K562 (cell line): ENCODE data around the gene PABPC1L. TPM values are rescaled to one million over a fixed set of nuclear protein-coding genes. Genes with fewer than 3 reads are reported as not detected.

Experiments used
- ATAC-seq: fragments of 200-7000 bp; cut with Tn5 transposase; 3 replicates; pipeline ENCODE4 v1.9.1; 2020; ENCODE audit warnings: moderate library complexity
- BruUV-seq: library from RNA; stranded (reverse); fragments of 400-500 nt; replicated peaks from 2 replicates; lab custom pipeline; 2021; lab: Mats Ljungman, UMichigan
- CTCF ChIA-PET: fragments of 300-600 bp; formaldehyde crosslinking; extraction: SDS; loops from one replicate; lab custom pipeline; 2021; ENCODE audit warnings: low intra/inter-chr PET ratio; lab: Yijun Ruan, JAX
- POLR2A ChIA-PET: fragments of 300-600, 350-650 bp; sonication (Branson Sonifier 250); formaldehyde crosslinking; extraction: SDS; loops from one replicate; lab custom pipeline; 2021; ENCODE audit warnings: antibody characterized with exemption, inconsistent platforms; lab: Yijun Ruan, JAX
- DNase-seq, 4 experiments: peaks; one replicate each; pipeline versions ENCODE4 v3.0.0 to v3.0.0-alpha.2; 2011 to 2018; ENCODE audit warnings: low spot score in 3 of 4, mixed read lengths in 3 of 4; ENCODE audit errors: extremely low read depth in 1 of 4
- FAIRE-seq: peaks from 2 replicates; lab custom pipeline; 2011; peaks lifted over from hg19 to GRCh38; lab: Jason Lieb, UNC
- H2AFZ ChIP-seq: 2 replicates; pipeline ENCODE4 v1.6.0; 2011; ENCODE audit warnings: low read depth, low read length, control low read depth, inconsistent platforms
- H3K27ac ChIP-seq: fragments of 200-600 bp; 3 replicates; pipeline ENCODE4 v1.8.0; 2011; ENCODE audit warnings: low read depth, mild to moderate bottlenecking, control low read depth, inconsistent platforms, low read length, moderate library complexity, mixed read lengths; ENCODE audit errors: extremely low read depth
- H3K27me3 ChIP-seq, 2 experiments: fragments of 300-600 bp in 1 of 2; 2 replicates in 1 of 2; 3 replicates in 1 of 2; pipeline versions ENCODE4 v1.6.0 to v1.8.0; 2011; ENCODE audit warnings: inconsistent platforms in 2 of 2, low read length in 2 of 2, mild to moderate bottlenecking in 1 of 2, mixed read lengths in 1 of 2, moderate library complexity in 1 of 2; ENCODE audit not compliant: control insufficient read depth in 2 of 2, insufficient read depth in 2 of 2
- H3K36me3 ChIP-seq: fragments of 300-600 bp; 3 replicates; pipeline ENCODE4 v1.8.0; 2011; ENCODE audit warnings: mild to moderate bottlenecking, low read length, inconsistent platforms; ENCODE audit not compliant: control insufficient read depth, insufficient read depth
- H3K4me1 ChIP-seq, 2 experiments: fragments of 200-600 bp in 1 of 2; replicated peaks in 1 of 2; 2 replicates in 1 of 2; 3 replicates in 1 of 2; pipeline versions ENCODE4 v1.5.1 to v1.8.0; 2011; ENCODE audit warnings: inconsistent platforms in 2 of 2, low read length in 2 of 2, mild to moderate bottlenecking in 1 of 2, mixed read lengths in 1 of 2, moderate library complexity in 1 of 2; ENCODE audit not compliant: control insufficient read depth in 2 of 2, insufficient read depth in 2 of 2
- H3K4me2 ChIP-seq: 2 replicates; pipeline ENCODE4 v1.6.1; 2011; ENCODE audit warnings: low read length, control low read depth, inconsistent platforms, mixed read lengths; ENCODE audit not compliant: insufficient read depth
- H3K4me3 ChIP-seq: fragments of 200-600 bp; sonication (generic), shearing (Covaris generic); 2 replicates; pipeline ENCODE4 v1.5.1; 2016; ENCODE audit warnings: control low read depth, inconsistent platforms
- H3K79me2 ChIP-seq: fragments of 200-600 bp; 3 replicates; pipeline ENCODE4 v1.8.0; 2011; ENCODE audit warnings: low read length, inconsistent platforms; ENCODE audit not compliant: control insufficient read depth, insufficient read depth
- H3K9ac ChIP-seq, 2 experiments: 2 replicates each; pipeline versions ENCODE4 v1.6.0 to v1.6.1; 2011; ENCODE audit warnings: low read depth in 2 of 2, low read length in 2 of 2, control low read depth in 1 of 2, inconsistent platforms in 1 of 2, mild to moderate bottlenecking in 1 of 2, mixed read lengths in 1 of 2; ENCODE audit not compliant: insufficient read depth in 1 of 2
- H3K9me1 ChIP-seq: one replicate; pipeline ENCODE4 v1.6.0; 2011; ENCODE audit warnings: inconsistent platforms, mild to moderate bottlenecking, low read length, moderate library complexity; ENCODE audit not compliant: control insufficient read depth, insufficient read depth
- H3K9me3 ChIP-seq: replicated peaks from 2 replicates; pipeline ENCODE4 v1.5.1; 2011; ENCODE audit warnings: low read depth, low read length, inconsistent platforms; ENCODE audit not compliant: control insufficient read depth, insufficient read depth
- H4K20me1 ChIP-seq: replicated peaks from 2 replicates; pipeline ENCODE4 v1.6.1; 2011; ENCODE audit warnings: low read length, inconsistent platforms, mixed read lengths; ENCODE audit not compliant: control insufficient read depth, insufficient read depth
- CBFB ChIP-seq: sonication (generic); formaldehyde crosslinking; IDR thresholded peaks from 2 replicates; pipeline ENCODE4 v1.4.0; 2020; ENCODE audit warnings: mild to moderate bottlenecking, missing genetic modification reagents
- CC2D1A ChIP-seq: fragments of 450-650 bp; IDR thresholded peaks from 2 replicates; pipeline ENCODE4 v1.6.1; 2017; ENCODE audit warnings: mild to moderate bottlenecking
- CSDE1 ChIP-seq, 2 experiments: fragments of 450-650 bp; IDR thresholded peaks; 2 replicates each; pipeline ENCODE4 v1.6.1; 2016; ENCODE audit warnings: mild to moderate bottlenecking in 1 of 2
- ETS1 ChIP-seq: conservative IDR thresholded peaks from 2 replicates; pipeline ENCODE4 v1.6.1; 2011; ENCODE audit warnings: low read depth, mild to moderate bottlenecking, low read length; ENCODE audit not compliant: control insufficient read depth
- FOXK2 ChIP-seq, 2 experiments: fragments of 450-650 bp; IDR thresholded peaks in 1 of 2; conservative IDR thresholded peaks in 1 of 2; 2 replicates each; pipeline ENCODE4 v1.6.1; 2016; ENCODE audit warnings: low read depth in 2 of 2, mild to moderate bottlenecking in 1 of 2
- L3MBTL2 ChIP-seq: fragments of 450-650 bp; IDR thresholded peaks from 2 replicates; pipeline ENCODE4 v1.6.1; 2016; ENCODE audit warnings: mild to moderate bottlenecking, moderate library complexity
- MXD1 ChIP-seq: fragments of 250-450 bp; sonication (Bioruptor Pico); IDR thresholded peaks from 2 replicates; pipeline ENCODE4 v1.8.0; 2021; ENCODE audit warnings: borderline replicate concordance, mild to moderate bottlenecking, moderate library complexity; ENCODE audit not compliant: poor library complexity, severe bottlenecking
- POLR2G ChIP-seq: fragments of 200-400 bp; formaldehyde crosslinking; IDR thresholded peaks from 2 replicates; pipeline ENCODE4 v1.6.1; 2017; ENCODE audit warnings: low read depth, mild to moderate bottlenecking, antibody characterized with exemption, low read length, moderate library complexity
- RBM34 ChIP-seq: fragments of 200-400 bp; formaldehyde crosslinking; IDR thresholded peaks from 2 replicates; pipeline ENCODE4 v1.6.1; 2018; ENCODE audit warnings: low read length, borderline replicate concordance; ENCODE audit not compliant: insufficient read depth
- SETDB1 ChIP-seq: IDR thresholded peaks from one replicate; pipeline ENCODE4 v1.6.1; 2012; ENCODE audit warnings: low read length, control low read depth, inconsistent platforms
- ZC3H4 ChIP-seq: sonication (generic); formaldehyde crosslinking; IDR thresholded peaks from 2 replicates; pipeline ENCODE4 v1.9.0; 2021; ENCODE audit warnings: missing genetic modification reagents, borderline replicate concordance
- ZNF217 ChIP-seq: sonication (generic); formaldehyde crosslinking; IDR thresholded peaks from 2 replicates; pipeline ENCODE4 v1.8.0; 2022; ENCODE audit warnings: mild to moderate bottlenecking, missing genetic modification reagents
- ZNF354B ChIP-seq: fragments of 250-450 bp; sonication (Bioruptor Pico); IDR thresholded peaks from 2 replicates; pipeline ENCODE4 v1.4.0; 2020
- ZNF395 ChIP-seq: fragments of 200-800 bp; sonication (Bioruptor generic); IDR thresholded peaks from 2 replicates; pipeline ENCODE4 v1.6.1; 2017; ENCODE audit warnings: missing genetic modification characterization, missing compliant biosample characterization
- ZNF436 ChIP-seq: fragments of 250-450, 450-650 bp; sonication (Bioruptor Pico); formaldehyde crosslinking; IDR thresholded peaks from 2 replicates; pipeline ENCODE4 v1.7.0; 2020; ENCODE audit warnings: mild to moderate bottlenecking
- WGBS: fragments of 100-300 bp; shearing (Covaris generic); methylation state at CpG from one replicate; pipeline ENCODE4 v1.1.6; 2016; ENCODE audit warnings: low coverage, mixed read lengths; ENCODE audit not compliant: insufficient coverage; ENCODE audit errors: missing lambda C conversion rate; 5-methylcytosine and 5-hydroxymethylcytosine counted together
- in situ Hi-C: fragments of 300-500 bp; cut with MboI; formaldehyde crosslinking; loops from 4 replicates; pipeline ENCODE4 v1.15.0; 2018; ENCODE audit warnings: inconsistent platforms, mixed read lengths
- intact Hi-C: fragments of 100-400 bp; cut with micrococcal nuclease; formaldehyde crosslinking; loops from 2 replicates; pipeline ENCODE4 v1.14.2; 2022
- polyA plus RNA-seq, 8 experiments: library from polyadenylated mRNA; depleted of rRNA in 4 of 8; stranded (reverse) in 5 of 8; unstranded in 3 of 8; fragments of >200 nt; fragmentation: Nextera tagmentation in 2 of 8; fragmentation: Illumina TruSeq in 1 of 8; extraction: Ambion mirVana in 2 of 8; extraction: Trizol in 1 of 8; gene quantifications; 2 replicates each; pipeline versions ENCODE4 v1.2.1 to v1.2.3, GENCODE V29; 2011 to 2014; ENCODE audit warnings: inconsistent platforms in 1 of 8, missing spikeins in 1 of 8
- total RNA-seq, 7 experiments: library from RNA; depleted of rRNA in 6 of 7; stranded (reverse); fragments of >200 nt in 6 of 7; fragmentation: Illumina TruSeq in 2 of 7; extraction: Trizol in 2 of 7; gene quantifications; 2 replicates each; pipeline versions ENCODE4 v1.2.1 to v1.2.3, GENCODE V29; 2011 to 2021; ENCODE audit warnings: low replicate concordance in 1 of 7

PABPC1L gene
- total and polyA plus RNA-seq, 9 of the 15 experiments (the other 6 are each of a cell fraction or from before 2014, with no cell fraction given) = 6.0 to 90.3 (median 15.8) TPM

GRCh38 chr20:44861531-44862006 is 48.3 kb upstream of the PABPC1L start:
- no peak overlapping the region for H3K4me2 ChIP-seq
- in situ Hi-C loops (loop anchor here (10.0 kb wide), 1 partner anchor 117 kb away; the partner anchor contains the start of gene KCNK15), intact Hi-C loops (no loop called here)
- FAIRE-seq (no peak), DNase-seq (peak in 1 of 4 experiments; percentile 13), ATAC-seq (no peak)
- TF ChIP-seq ZNF217 (no peak), ZNF354B (CRISPR knock-in tag) (no peak), L3MBTL2 (no peak), POLR2G (no peak), MXD1 (CRISPR knock-in tag) (no peak), CC2D1A (no peak), RBM34 (no peak), FOXK2 (conservative IDR thresholded peaks at IDR 0.05 in 1 of 2, IDR thresholded peaks at IDR 0.05 in 1 of 2; ENCODE audit: low read depth in 2 of 2) (no peak), ZNF436 (CRISPR knock-in tag) (no peak), CBFB (CRISPR knock-in tag) (no peak), SETDB1 (no peak), ZNF395 (CRISPR knock-in tag) (no peak), ETS1 (no peak), CSDE1 (IDR thresholded peaks at IDR 0.05) (no peak), ZC3H4 (CRISPR knock-in tag) (no peak)
- no peak overlapping the region for H3K27ac ChIP-seq
- no peaks in the 10 kb centered on the region for H3K9me1 ChIP-seq
- peak overlapping the region; percentile 79 for H2AFZ ChIP-seq
- WGBS = 7% methylated on average over 5 of the region's 5 CpGs
- no peak overlapping the region; a peak in 1 of 4 replicates for H3K9ac ChIP-seq
- CTCF ChIA-PET = no interaction called here
- H3K36me3 ChIP-seq = no peaks in the 10 kb centered on the region
- H3K27me3 ChIP-seq = no peaks in the 10 kb centered on the region; a peak in 1 of 5 replicates
- H3K79me2 ChIP-seq = no peaks in the 10 kb centered on the region
- H3K9me3 ChIP-seq = no peaks in the 10 kb centered on the region
- POLR2A ChIA-PET = interaction anchor here (0.6 to 0.8 kb wide), 2 partner anchors 46 to 76 kb away, joined by 3 read pairs; no protein-coding TSS in a partner anchor
- no peak overlapping the region for H3K4me3 ChIP-seq
- H3K4me1 ChIP-seq = no peaks in the 10 kb centered on the region; a peak in 2 of 5 replicates
- no TSS peak for BruUV-seq
- H4K20me1 ChIP-seq = no peaks in the 10 kb centered on the region
